Vagina (tissue), 2 donors: ENCODE measurements around the gene HEG1. TPM values are rescaled to one million over a fixed set of nuclear protein-coding genes. Genes with fewer than 3 reads are reported as not detected.

ENCODE experiments used
- DNase-seq, 2 donors: peaks; one replicate each; pipeline ENCODE4 v3.0.0-alpha.2; 2017; ENCODE audit errors: extremely low spot score in 2 of 2
- H3K27ac ChIP-seq: fragments of 200-600 bp; sonication (generic); one replicate; pipeline ENCODE4 v1.5.1; 2019
- H3K27me3 ChIP-seq: fragments of 200-600 bp; sonication (generic); one replicate; pipeline ENCODE4 v1.5.1; 2019
- H3K36me3 ChIP-seq, 2 donors: fragments of 200-600 bp; sonication (generic); one replicate each; pipeline ENCODE4 v1.5.1; 2017 to 2019
- H3K4me1 ChIP-seq: fragments of 200-600 bp; sonication (generic); one replicate; pipeline ENCODE4 v1.5.1; 2019
- H3K4me3 ChIP-seq, 2 donors: fragments of 200-600 bp; sonication (generic); 1 replicate in 1 of 2; 2 replicates in 1 of 2; pipeline ENCODE4 v1.5.1; 2016 to 2019
- H3K9me3 ChIP-seq: fragments of 200-600 bp; sonication (generic); one replicate; pipeline ENCODE4 v1.5.1; 2019
- CTCF ChIP-seq, 3 experiments: fragments of 450-650 bp in 2 of 3; fragments of 200-600 bp in 1 of 3; sonication (generic) in 1 of 3; IDR thresholded peaks; one replicate each; pipeline ENCODE4 v1.5.1; 2017 to 2019; ENCODE audit warnings: antibody characterized with exemption in 3 of 3, mild to moderate bottlenecking in 2 of 3, moderate library complexity in 2 of 3
- POLR2A ChIP-seq, 2 donors: fragments of 450-650 bp; IDR thresholded peaks; one replicate each; pipeline ENCODE4 v1.6.1; 2017; ENCODE audit warnings: antibody characterized with exemption in 2 of 2, mild to moderate bottlenecking in 2 of 2, moderate library complexity in 2 of 2
- POLR2AphosphoS5 ChIP-seq, 2 donors: sonication (generic); formaldehyde crosslinking; IDR thresholded peaks; one replicate each; pipeline ENCODE4 v1.9.0; 2017; ENCODE audit warnings: antibody characterized with exemption in 2 of 2, mild to moderate bottlenecking in 2 of 2, low read depth in 1 of 2; ENCODE audit not compliant: insufficient read depth in 1 of 2
- intact Hi-C: fragments of 100-400 bp; cut with DNase I; formaldehyde crosslinking; loops from one replicate; pipeline ENCODE4 v1.15.1; 2023
- total RNA-seq: library from RNA; depleted of rRNA; stranded (reverse); fragments of >200 nt; gene quantifications from one replicate; pipeline ENCODE4 v1.2.3, GENCODE V29; 2016

The HEG1 gene
- total RNA-seq, 1 donor from 2014 or later = 47.1 TPM

GRCh38 chr3:124976383-124976782 is 79.4 kb downstream of the HEG1 start:
- TF ChIP-seq POLR2AphosphoS5 (IDR thresholded peaks at IDR 0.05; ENCODE audit: insufficient read depth in 1 of 2, low read depth in 1 of 2) = no peak
- no peak for TF ChIP-seq CTCF (IDR thresholded peaks at IDR 0.05)
- no peak for TF ChIP-seq POLR2A (IDR thresholded peaks at IDR 0.05)
- H3K36me3 ChIP-seq = peaks cover 0 to 42% of the 10 kb centered on the region in 2 donors
- no peaks in the 10 kb centered on the region for H3K27me3 ChIP-seq
- no peaks in the 10 kb centered on the region for H3K4me1 ChIP-seq
- DNase-seq = no peak
- no peak overlapping the region for H3K27ac ChIP-seq
- H3K9me3 ChIP-seq = no peaks in the 10 kb centered on the region
- no peak overlapping the region for H3K4me3 ChIP-seq
- intact Hi-C loops = no loop called here

- DNase-seq = no peak
- H3K27me3 ChIP-seq = no peaks in the 10 kb centered on the region
- peaks cover 0 to 51% of the 10 kb centered on the region in 2 donors for H3K36me3 ChIP-seq
- H3K27ac ChIP-seq = no peak overlapping the region
- H3K9me3 ChIP-seq = no peaks in the 10 kb centered on the region
- TF ChIP-seq CTCF (IDR thresholded peaks at IDR 0.05) = no peak
- H3K4me3 ChIP-seq = no peak overlapping the region
- intact Hi-C loops = no loop called here
- no peaks in the 10 kb centered on the region for H3K4me1 ChIP-seq
These were observed 81.1 kb downstream of the HEG1 start for GRCh38 chr3:124974691-124975090.

- intact Hi-C loops = no loop called here
- Histone ChIP-seq H3K9me3 (no peaks in the 10 kb centered on the region), H3K4me3 (no peak overlapping the region), H3K27me3 (no peaks in the 10 kb centered on the region), H3K27ac (no peak overlapping the region), H3K4me1 (no peaks in the 10 kb centered on the region), H3K36me3 (peaks cover 0 to 57% of the 10 kb centered on the region in 2 donors)
- no peak for DNase-seq
- TF ChIP-seq POLR2AphosphoS5 (IDR thresholded peaks at IDR 0.05; ENCODE audit: insufficient read depth in 1 of 2, low read depth in 1 of 2) (no peak), POLR2A (IDR thresholded peaks at IDR 0.05) (no peak), CTCF (IDR thresholded peaks at IDR 0.05) (no peak)
These were observed 82.5 kb downstream of the HEG1 start for GRCh38 chr3:124973290-124973689.

- Histone ChIP-seq H3K27ac (no peak overlapping the region), H3K27me3 (no peaks in the 10 kb centered on the region), H3K9me3 (no peaks in the 10 kb centered on the region), H3K36me3 (peaks cover 0 to 54% of the 10 kb centered on the region in 2 donors), H3K4me1 (no peaks in the 10 kb centered on the region), H3K4me3 (no peak overlapping the region)
- intact Hi-C loops = no loop called here
- TF ChIP-seq POLR2A (IDR thresholded peaks at IDR 0.05) (no peak), POLR2AphosphoS5 (IDR thresholded peaks at IDR 0.05; ENCODE audit: insufficient read depth in 1 of 2, low read depth in 1 of 2) (no peak), CTCF (IDR thresholded peaks at IDR 0.05) (no peak)
- DNase-seq = no peak
These were observed 83.3 kb downstream of the HEG1 start for GRCh38 chr3:124972457-124972856.

GRCh38 chr3:124969963-124970722 is 85.7 kb downstream of the HEG1 start:
- Histone ChIP-seq H3K27ac (no peak overlapping the region), H3K4me1 (no peaks in the 10 kb centered on the region), H3K9me3 (no peaks in the 10 kb centered on the region), H3K27me3 (no peaks in the 10 kb centered on the region), H3K4me3 (no peak overlapping the region), H3K36me3 (peaks cover 0 to 41% of the 10 kb centered on the region in 2 donors)
- TF ChIP-seq POLR2AphosphoS5 (IDR thresholded peaks at IDR 0.05; ENCODE audit: insufficient read depth in 1 of 2, low read depth in 1 of 2) = no peak
- TF ChIP-seq CTCF (IDR thresholded peaks at IDR 0.05) = no peak
- no peak for TF ChIP-seq POLR2A (IDR thresholded peaks at IDR 0.05)
- DNase-seq = no peak
- intact Hi-C loops = no loop called here
